ENCODE results near the gene DIS3L2. TPM values are rescaled to one million over a fixed set of nuclear protein-coding genes. Genes with fewer than 3 reads are reported as not detected.
A peak's percentile ranks its signal among the peaks of the same experiment; 100 is the strongest.
"Not testable (repeated sequence)": the region's sequence is repeated elsewhere in the genome, so short reads cannot be mapped to it uniquely, and the experiment has no call there.

DIS3L2 gene
- total and polyA plus RNA-seq, 2 donors = 16.3 to 21.6 TPM

- Histone ChIP-seq H3K36me3 (ENCODE audit: control insufficient read depth in 2 of 2, insufficient read depth in 2 of 2, low read length in 1 of 2) (peaks cover 0 to 8% of the 10 kb centered on the region in 2 donors), H3K4me3 (ENCODE audit: low read length in 2 of 2) (peak overlapping the region in 1 of 2 donors; percentile 9), H3K9me3 (ENCODE audit: control insufficient read depth in 2 of 2, insufficient read depth in 1 of 2, low read length in 1 of 2) (peaks cover 0 to 4% of the 10 kb centered on the region in 2 donors), H3K4me1 (ENCODE audit: control insufficient read depth in 2 of 2, insufficient read depth in 2 of 2, low read length in 2 of 2) (peaks cover 63 to 98% of the 10 kb centered on the region in 2 donors), H3K27ac (ENCODE audit: low read depth in 1 of 2, low read length in 1 of 2) (peak overlapping the region; percentile 99 to 100), H3K27me3 (ENCODE audit: control insufficient read depth in 2 of 2, insufficient read depth in 1 of 2, low read length in 1 of 2) (no peaks in the 10 kb centered on the region)
- no peak for DNase-seq (ENCODE audit: low read depth in 6 of 9, low spot score in 9 of 9)
- 88% methylated on average over 9 of the region's 9 CpGs for WGBS
These were observed 360.5 kb downstream of the DIS3L2 start for GRCh38 chr2:232321817-232322559.

- peak in 2 of 9 donors; percentile 64 to 85 for DNase-seq (ENCODE audit: low read depth in 6 of 9, low spot score in 9 of 9)
- Histone ChIP-seq H3K27me3 (ENCODE audit: control insufficient read depth in 2 of 2, insufficient read depth in 1 of 2, low read length in 1 of 2) (no peaks in the 10 kb centered on the region), H3K27ac (ENCODE audit: low read depth in 1 of 2, low read length in 1 of 2) (peak overlapping the region; percentile 99 to 100), H3K36me3 (ENCODE audit: control insufficient read depth in 2 of 2, insufficient read depth in 2 of 2, low read length in 1 of 2) (peaks cover 0 to 8% of the 10 kb centered on the region in 2 donors), H3K4me3 (ENCODE audit: low read length in 2 of 2) (peak overlapping the region in 1 of 2 donors; percentile 9), H3K4me1 (ENCODE audit: control insufficient read depth in 2 of 2, insufficient read depth in 2 of 2, low read length in 2 of 2) (peaks cover 65 to 98% of the 10 kb centered on the region in 2 donors), H3K9me3 (ENCODE audit: control insufficient read depth in 2 of 2, insufficient read depth in 1 of 2, low read length in 1 of 2) (peaks cover 0 to 4% of the 10 kb centered on the region in 2 donors)
- WGBS = 72% methylated on average over 18 of the region's 18 CpGs
These were observed 361.2 kb downstream of the DIS3L2 start for GRCh38 chr2:232322560-232323327.

GRCh38 chr2:232323328-232323650 lies 361.8 kb downstream of the DIS3L2 start:
- peak overlapping the region; percentile 89 to 100 for H3K27ac ChIP-seq (ENCODE audit: low read depth in 1 of 2, low read length in 1 of 2)

GRCh38 chr2:232323967-232324366 lies 362.5 kb downstream of the DIS3L2 start:
- WGBS = 91% methylated on average over 6 of the region's 6 CpGs
- H3K27ac ChIP-seq (ENCODE audit: low read depth in 1 of 2, low read length in 1 of 2) = peak overlapping the region; percentile 10 to 68
- H3K4me1 ChIP-seq (ENCODE audit: control insufficient read depth in 2 of 2, insufficient read depth in 2 of 2, low read length in 2 of 2) = peaks cover 67 to 91% of the 10 kb centered on the region in 2 donors
- not testable (repeated sequence) for H3K36me3 ChIP-seq (ENCODE audit: control insufficient read depth in 2 of 2, insufficient read depth in 2 of 2, low read length in 1 of 2); H3K9me3 ChIP-seq (ENCODE audit: control insufficient read depth in 2 of 2, insufficient read depth in 1 of 2, low read length in 1 of 2); H3K27me3 ChIP-seq (ENCODE audit: control insufficient read depth in 2 of 2, insufficient read depth in 1 of 2, low read length in 1 of 2); H3K4me3 ChIP-seq (ENCODE audit: low read length in 2 of 2)
- DNase-seq (ENCODE audit: low read depth in 6 of 9, low spot score in 9 of 9) = peak in 1 of 9 donors; percentile 32

More at GRCh38 chr2:232323328-232323650, 361.8 kb downstream of the DIS3L2 start:
- DNase-seq (ENCODE audit: low read depth in 6 of 9, low spot score in 9 of 9) = no peak
- Histone ChIP-seq H3K27me3 (ENCODE audit: control insufficient read depth in 2 of 2, insufficient read depth in 1 of 2, low read length in 1 of 2) (no peaks in the 10 kb centered on the region), H3K4me3 (ENCODE audit: low read length in 2 of 2) (no peak overlapping the region), H3K9me3 (ENCODE audit: control insufficient read depth in 2 of 2, insufficient read depth in 1 of 2, low read length in 1 of 2) (peaks cover 0 to 4% of the 10 kb centered on the region in 2 donors), H3K4me1 (ENCODE audit: control insufficient read depth in 2 of 2, insufficient read depth in 2 of 2, low read length in 2 of 2) (peaks cover 69 to 98% of the 10 kb centered on the region in 2 donors), H3K36me3 (ENCODE audit: control insufficient read depth in 2 of 2, insufficient read depth in 2 of 2, low read length in 1 of 2) (peaks cover 0 to 6% of the 10 kb centered on the region in 2 donors)
- WGBS = 96% methylated on average over 4 of the region's 4 CpGs

- H3K27ac ChIP-seq (ENCODE audit: low read depth in 1 of 2, low read length in 1 of 2) = peak overlapping the region in 1 of 2 donors; percentile 66
- H3K27me3 ChIP-seq (ENCODE audit: control insufficient read depth in 2 of 2, insufficient read depth in 1 of 2, low read length in 1 of 2) = no peaks in the 10 kb centered on the region
- peaks cover 0 to 4% of the 10 kb centered on the region in 2 donors for H3K9me3 ChIP-seq (ENCODE audit: control insufficient read depth in 2 of 2, insufficient read depth in 1 of 2, low read length in 1 of 2)
- peaks cover 0 to under 1% of the 10 kb centered on the region in 2 donors for H3K36me3 ChIP-seq (ENCODE audit: control insufficient read depth in 2 of 2, insufficient read depth in 2 of 2, low read length in 1 of 2)
- no peak overlapping the region for H3K4me3 ChIP-seq (ENCODE audit: low read length in 2 of 2)
- DNase-seq (ENCODE audit: low read depth in 6 of 9, low spot score in 9 of 9) = no peak
- WGBS = 94% methylated on average over 4 of the region's 4 CpGs
- peaks cover 65 to 83% of the 10 kb centered on the region in 2 donors for H3K4me1 ChIP-seq (ENCODE audit: control insufficient read depth in 2 of 2, insufficient read depth in 2 of 2, low read length in 2 of 2)
These were observed 363.3 kb downstream of the DIS3L2 start for GRCh38 chr2:232324778-232325177.

GRCh38 chr2:232325324-232326273 lies 364.1 kb downstream of the DIS3L2 start:
- peaks cover 60 to 75% of the 10 kb centered on the region in 2 donors for H3K4me1 ChIP-seq (ENCODE audit: control insufficient read depth in 2 of 2, insufficient read depth in 2 of 2, low read length in 2 of 2)
- peak in 1 of 9 donors; percentile 67 for DNase-seq (ENCODE audit: low read depth in 6 of 9, low spot score in 9 of 9)
- 81% methylated on average over 23 of the region's 24 CpGs for WGBS

GRCh38 chr2:232326274-232327104 lies 365.0 kb downstream of the DIS3L2 start:
- Histone ChIP-seq H3K27ac (ENCODE audit: low read depth in 1 of 2, low read length in 1 of 2) (peak overlapping the region in 1 of 2 donors; percentile 37), H3K4me1 (ENCODE audit: control insufficient read depth in 2 of 2, insufficient read depth in 2 of 2, low read length in 2 of 2) (peaks cover 51 to 66% of the 10 kb centered on the region in 2 donors)
- not testable (repeated sequence) for H3K9me3 ChIP-seq (ENCODE audit: control insufficient read depth in 2 of 2, insufficient read depth in 1 of 2, low read length in 1 of 2); H3K27me3 ChIP-seq (ENCODE audit: control insufficient read depth in 2 of 2, insufficient read depth in 1 of 2, low read length in 1 of 2); H3K4me3 ChIP-seq (ENCODE audit: low read length in 2 of 2); H3K36me3 ChIP-seq (ENCODE audit: control insufficient read depth in 2 of 2, insufficient read depth in 2 of 2, low read length in 1 of 2)
- 69% methylated on average over 10 of the region's 12 CpGs for WGBS
- DNase-seq (ENCODE audit: low read depth in 6 of 9, low spot score in 9 of 9) = peak in 1 of 9 donors; percentile 28

More at GRCh38 chr2:232325324-232326273, 364.1 kb downstream of the DIS3L2 start:
- H3K27ac ChIP-seq (ENCODE audit: low read depth in 1 of 2, low read length in 1 of 2) = peak overlapping the region; percentile 26 to 57
- H3K36me3 ChIP-seq (ENCODE audit: control insufficient read depth in 2 of 2, insufficient read depth in 2 of 2, low read length in 1 of 2) = peaks cover 0 to 9% of the 10 kb centered on the region in 2 donors
- H3K4me3 ChIP-seq (ENCODE audit: low read length in 2 of 2) = no peak overlapping the region
- peaks cover 0 to 4% of the 10 kb centered on the region in 2 donors for H3K9me3 ChIP-seq (ENCODE audit: control insufficient read depth in 2 of 2, insufficient read depth in 1 of 2, low read length in 1 of 2)
- no peaks in the 10 kb centered on the region for H3K27me3 ChIP-seq (ENCODE audit: control insufficient read depth in 2 of 2, insufficient read depth in 1 of 2, low read length in 1 of 2)
